HG02678 (cell line): ENCODE measurements around the gene TXNDC12.
"Not testable (repeated sequence)": the region's sequence is repeated elsewhere in the genome, so short reads cannot be mapped to it uniquely, and the experiment has no call there.

Experiments
- ATAC-seq: cut with Tn5 transposase; IDR thresholded peaks from one replicate; pipeline ENCODE4 v1.9.1; 2021; ENCODE audit warnings: mild to moderate bottlenecking, moderate library complexity; ENCODE audit not compliant: unreplicated experiment

Gene TXNDC12

DNA sequence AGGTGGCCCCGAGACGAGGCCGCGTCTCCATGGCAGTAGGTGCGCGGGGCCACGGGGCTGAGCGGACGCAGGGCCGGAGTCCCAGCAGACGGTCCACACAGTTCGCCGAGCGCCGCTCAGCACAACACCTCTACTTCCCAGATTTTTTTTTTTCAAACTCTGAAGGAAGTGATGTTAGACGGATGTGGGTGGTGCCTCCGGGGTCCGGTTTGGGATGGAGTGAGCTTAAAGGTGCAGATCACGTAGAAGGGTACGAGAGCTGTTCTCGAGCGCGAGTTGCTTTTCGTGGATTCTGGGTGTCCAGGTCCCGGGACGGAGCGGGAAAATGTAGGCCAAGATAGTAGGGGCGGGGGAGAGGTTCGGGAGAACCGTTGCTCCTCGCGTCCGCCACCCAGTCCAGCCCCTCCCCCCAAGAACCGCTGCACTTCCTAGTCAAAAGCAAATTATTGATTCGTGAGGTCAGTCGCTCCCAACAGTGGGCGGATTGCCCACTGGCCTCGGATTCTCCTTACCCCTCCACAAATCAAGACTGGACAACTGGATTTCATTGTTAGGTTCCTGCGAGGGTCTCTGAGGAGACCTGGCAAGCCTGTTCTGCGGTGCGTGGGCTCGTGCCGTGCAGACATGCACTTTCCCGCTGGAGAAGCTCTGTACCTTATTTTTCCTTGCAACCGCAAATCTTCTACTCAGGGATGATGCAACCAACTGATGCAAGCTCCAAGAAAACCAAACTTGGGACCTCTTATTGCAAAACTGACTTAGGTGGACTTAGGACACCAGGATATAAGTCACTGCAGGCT lies at the start of gene TXNDC12:
TSS of gene TXNDC12 (minus strand) at position 126 of the 800 bp plus-strand sequence. CDS start at position 31, 95 bp downstream.
- peak; percentile 48 for ATAC-seq

- ATAC-seq = peak; percentile 79
Observed at GRCh38 chr1:52102336-52103013, 47.5 kb upstream of the TXNDC12 start.

DNA sequence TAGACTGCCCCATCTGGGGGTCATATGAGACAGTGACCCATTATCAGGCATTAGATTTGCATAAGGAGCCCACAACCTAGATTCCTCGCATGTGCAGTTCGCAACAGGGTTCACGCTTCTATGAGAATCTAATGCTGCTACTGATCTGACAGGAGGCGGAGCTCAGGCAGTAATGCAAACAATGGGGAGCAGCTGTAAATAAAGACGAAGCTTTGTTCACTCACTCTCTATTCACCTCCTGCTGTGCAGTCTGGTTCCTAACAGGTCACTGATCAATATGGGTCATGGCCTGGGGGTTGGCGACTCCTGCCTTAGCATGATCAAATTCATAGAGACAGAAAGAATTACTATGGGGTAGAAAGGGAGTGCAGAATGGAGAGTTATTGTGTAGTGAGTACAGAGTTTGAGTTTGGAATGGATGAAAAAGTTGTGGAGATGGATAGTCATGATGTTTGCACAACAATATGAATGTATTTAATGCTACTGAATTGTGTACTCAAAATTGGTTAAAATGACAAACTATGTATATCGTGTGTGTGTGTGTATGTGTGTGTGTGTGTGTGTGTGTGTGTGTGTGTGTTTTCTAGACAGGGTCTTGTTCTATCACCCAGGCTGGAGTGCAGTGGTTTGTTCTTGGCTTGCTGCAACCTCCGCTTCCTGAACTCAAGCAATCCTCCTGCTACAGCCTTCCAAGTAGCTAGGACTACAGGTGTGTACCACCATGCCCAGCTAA lies 43.3 kb upstream of the TXNDC12 start:
- ATAC-seq = no peak

GRCh38 chr1:52096216-52096615 lies 41.2 kb upstream of the TXNDC12 start:
- ATAC-seq = no peak

DNA sequence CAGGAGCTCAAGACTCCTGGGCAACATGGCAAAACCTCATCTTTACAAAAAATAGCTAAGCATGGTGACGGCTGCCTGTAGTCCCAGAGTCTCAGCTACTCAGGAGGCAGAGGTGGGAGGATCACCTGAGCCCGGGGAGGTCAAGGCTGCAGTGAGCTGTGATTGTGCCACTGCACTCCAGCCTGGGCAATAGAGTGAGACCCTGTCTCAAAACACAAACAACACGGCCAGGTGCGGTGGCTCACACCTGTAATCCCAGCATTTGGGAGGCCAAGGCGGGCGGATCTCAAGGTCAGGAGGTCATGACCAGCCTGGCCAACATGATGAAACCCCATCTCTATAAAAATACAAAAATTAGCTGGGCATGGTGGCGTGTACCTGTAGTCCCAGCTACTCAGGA lies 39.3 kb upstream of the TXNDC12 start:
- ATAC-seq = not testable (repeated sequence)

DNA sequence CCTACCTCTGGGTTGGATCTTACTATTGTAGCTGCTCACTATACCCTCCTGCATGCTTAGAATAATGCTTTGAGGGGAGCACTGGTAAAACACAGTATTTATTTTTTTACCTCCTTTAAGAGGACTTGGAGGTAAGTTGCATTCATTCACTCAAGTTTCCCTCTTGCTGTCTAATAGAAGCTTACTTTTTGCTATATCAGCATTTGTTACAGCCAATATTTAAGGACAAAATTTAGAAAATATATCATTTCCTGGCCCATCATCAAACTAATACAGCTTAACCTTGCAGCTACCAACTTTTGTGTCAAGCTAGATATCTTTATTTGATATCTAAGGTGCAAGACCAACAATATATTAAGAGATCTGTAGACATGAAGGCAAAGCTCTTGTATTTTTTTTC lies 32.9 kb upstream of the TXNDC12 start:
- ATAC-seq = not testable (repeated sequence)

DNA sequence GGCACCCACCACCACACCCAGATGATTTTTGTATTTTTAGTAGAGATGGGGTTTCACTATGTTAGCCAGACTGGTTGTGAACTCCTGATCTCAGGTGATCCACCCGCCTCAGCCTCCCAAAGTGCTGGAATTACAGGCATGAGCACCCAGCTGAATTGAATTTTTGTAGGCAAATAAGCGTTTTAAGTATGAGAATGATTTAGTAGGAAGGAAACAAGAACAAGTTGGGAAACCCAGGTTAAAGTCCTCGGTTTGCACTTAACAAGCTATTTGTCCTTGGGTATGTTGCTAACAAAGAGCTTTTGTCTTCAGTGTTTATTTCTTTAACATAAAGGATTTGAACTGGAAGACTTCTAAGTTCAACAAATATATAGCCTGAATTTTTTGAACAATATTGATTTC lies 25.0 kb upstream of the TXNDC12 start:
- no peak for ATAC-seq

GRCh38 chr1:52077277-52077676 lies 22.3 kb upstream of the TXNDC12 start:
- not testable (repeated sequence) for ATAC-seq

DNA sequence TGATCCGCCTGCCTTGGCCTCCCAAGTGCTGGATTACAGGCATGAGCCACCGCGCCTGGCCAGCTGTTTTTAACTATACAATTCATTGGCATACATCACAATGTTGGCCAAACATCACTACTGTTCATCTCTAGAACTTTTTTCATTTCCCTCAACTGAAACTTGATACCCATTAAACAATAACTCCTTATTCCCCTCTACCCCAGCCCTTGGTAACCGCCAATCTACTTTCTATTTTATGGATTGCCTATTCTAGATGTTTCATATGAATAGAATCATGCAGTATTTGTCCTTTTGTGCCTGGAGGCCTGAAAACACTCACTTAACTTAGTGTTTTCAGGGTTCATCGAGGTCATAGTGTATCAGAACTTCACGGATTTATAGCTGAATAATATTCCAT lies 17.3 kb upstream of the TXNDC12 start:
- ATAC-seq = no peak

GRCh38 chr1:52070704-52071103 lies 15.7 kb upstream of the TXNDC12 start:
- ATAC-seq = no peak

DNA sequence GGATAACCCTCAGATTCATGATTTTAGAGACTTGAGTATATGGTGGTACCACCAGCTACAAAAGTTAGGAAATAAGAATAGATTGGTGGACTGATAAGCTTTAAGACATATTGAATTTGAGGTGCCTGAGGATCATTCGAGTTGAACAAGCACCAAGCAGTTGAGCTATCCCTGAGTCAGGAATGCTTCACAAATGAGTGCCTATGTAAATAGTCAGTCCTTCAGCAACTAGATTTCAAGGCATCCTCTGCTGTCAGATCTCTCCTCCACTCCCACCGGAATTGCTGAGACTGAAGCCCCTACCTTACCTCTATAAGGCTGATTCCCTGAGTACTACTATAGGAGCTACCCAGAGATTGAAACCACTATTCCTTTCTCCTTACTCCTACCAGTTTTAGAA lies 8.2 kb upstream of the TXNDC12 start:
- no peak for ATAC-seq

DNA sequence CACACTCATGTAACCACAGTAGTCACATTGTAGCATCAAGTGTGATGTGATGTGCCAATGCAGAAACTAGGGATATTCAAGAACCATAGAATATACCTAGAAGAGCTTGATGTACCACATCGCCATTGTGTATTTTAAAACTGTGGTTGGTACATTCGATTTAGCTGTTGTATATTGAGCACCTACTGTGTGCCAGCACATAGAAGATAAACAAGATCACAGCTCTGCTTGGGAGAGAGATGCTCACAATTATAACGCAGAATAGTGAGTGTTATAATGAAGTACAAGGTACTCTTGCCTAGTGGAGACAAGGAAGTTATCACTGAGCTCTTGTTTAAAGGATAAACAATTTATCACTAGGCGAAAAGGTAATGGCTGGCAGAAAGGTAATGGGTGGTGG lies 5.8 kb upstream of the TXNDC12 start:
- ATAC-seq = no peak

GRCh38 chr1:52059888-52060287 lies 4.9 kb upstream of the TXNDC12 start:
- no peak for ATAC-seq

DNA sequence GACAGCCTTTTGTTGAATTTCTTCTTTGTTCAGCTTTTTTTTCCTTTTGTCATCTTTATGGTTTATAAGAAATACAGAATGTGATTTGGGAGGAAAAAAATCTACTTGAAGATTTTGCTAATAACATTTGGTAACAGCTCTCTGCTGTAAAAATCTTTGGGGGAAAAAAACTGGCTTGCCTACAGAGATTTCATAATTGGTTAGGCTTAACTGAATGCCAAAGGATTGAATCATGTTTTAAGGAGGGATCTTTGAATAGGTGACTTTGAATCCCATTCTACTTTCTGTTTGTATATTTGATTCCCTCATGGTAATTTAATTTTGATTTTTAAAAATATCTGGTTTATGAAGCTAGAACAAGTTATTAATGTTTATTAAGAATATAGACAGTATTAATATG lies 4.3 kb upstream of the TXNDC12 start:
- ATAC-seq = no peak

DNA sequence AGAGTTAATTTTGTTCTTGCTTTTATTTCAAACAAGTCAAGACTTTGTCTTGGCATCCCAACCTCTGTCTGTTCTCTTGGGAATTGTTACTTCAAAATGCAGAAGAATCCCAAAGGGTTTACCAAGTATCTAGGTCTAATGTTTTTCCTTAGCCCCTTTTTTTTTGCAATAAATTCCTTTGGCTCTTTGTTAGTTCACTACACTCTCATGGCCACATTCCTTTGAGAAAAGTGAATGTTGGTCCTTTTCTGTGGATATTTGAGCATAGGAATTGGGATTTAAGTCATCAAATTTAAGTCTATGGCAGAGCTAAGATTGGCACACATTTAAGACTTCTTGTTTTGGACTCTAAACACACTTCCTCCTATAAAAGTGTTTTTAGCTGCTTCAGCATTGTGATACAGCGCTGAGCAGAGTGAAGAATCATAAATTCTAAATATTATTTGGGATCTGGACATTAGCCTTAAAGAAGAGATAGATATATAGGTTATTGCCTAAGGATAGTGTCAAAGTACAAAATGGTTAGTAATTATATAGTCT lies 3.0 kb upstream of the TXNDC12 start:
- no peak for ATAC-seq

GRCh38 chr1:52057255-52057654 lies 2.3 kb upstream of the TXNDC12 start:
- ATAC-seq = no peak

DNA sequence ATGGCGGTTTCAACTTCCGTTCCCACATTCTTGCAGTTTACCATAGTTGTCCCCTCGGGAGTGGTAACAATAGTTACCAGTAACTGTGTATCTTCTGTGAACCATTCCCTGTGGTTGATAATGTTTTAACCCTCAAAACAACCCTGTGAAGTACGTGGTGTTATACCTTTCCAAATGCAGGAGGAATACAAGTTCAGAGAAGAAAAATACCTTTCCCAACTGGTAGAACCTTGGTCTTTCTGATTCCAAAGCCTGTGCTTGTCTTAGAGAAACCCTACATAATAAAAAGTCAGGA lies 1.9 kb upstream of the TXNDC12 start:
- ATAC-seq = peak; percentile 42

DNA sequence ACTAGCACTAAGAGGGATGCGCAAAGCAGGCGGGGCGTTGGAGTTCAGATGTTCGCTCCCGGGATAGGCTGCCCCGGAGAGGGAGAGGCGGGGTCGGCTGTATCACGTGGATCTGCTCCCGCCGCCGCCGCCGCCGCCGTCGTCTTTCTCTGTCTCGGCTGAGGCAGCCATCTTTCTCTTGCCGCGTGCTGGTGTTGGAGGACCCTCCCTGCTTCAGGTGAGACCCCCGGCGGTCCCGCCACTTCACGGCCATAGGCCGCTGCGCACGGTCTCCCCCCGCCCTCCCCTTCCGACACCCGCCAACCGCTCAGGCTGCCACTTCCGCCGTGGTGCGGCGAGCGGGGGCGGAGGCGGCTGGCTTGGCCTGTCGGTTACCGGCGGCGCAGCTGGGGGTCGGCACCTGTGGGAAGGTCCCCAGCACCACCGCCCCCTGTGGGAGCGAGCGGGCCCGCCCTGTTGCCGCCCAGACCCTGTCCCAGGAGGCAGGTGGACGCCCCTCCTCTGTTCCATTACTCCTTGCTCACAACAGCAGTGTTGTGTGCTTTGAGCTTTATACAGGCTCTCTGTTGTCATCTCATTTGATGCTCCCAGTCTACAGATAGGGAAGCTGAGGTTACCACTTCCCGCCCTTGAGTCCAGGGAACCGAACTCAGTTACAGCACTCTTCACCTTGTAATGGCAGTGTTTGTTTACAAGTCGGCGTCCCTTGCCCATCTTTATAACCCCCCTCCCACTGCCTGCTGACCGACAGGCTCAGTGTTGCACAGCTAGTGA lies 1.4 kb upstream of the TXNDC12 start, which contains the start of gene BTF3L4:
TSS of gene BTF3L4 (plus strand) at position 133 of the 774 bp plus-strand sequence. CDS start 3,553 bp downstream, outside the sequence.
- ATAC-seq = peak; percentile 84

- ATAC-seq = no peak
Observed at GRCh38 chr1:52055866-52056162, 823 bp upstream of the TXNDC12 start.

GRCh38 chr1:52054496-52055065 lies 410 bp downstream of the TXNDC12 start:
- ATAC-seq = no peak

DNA sequence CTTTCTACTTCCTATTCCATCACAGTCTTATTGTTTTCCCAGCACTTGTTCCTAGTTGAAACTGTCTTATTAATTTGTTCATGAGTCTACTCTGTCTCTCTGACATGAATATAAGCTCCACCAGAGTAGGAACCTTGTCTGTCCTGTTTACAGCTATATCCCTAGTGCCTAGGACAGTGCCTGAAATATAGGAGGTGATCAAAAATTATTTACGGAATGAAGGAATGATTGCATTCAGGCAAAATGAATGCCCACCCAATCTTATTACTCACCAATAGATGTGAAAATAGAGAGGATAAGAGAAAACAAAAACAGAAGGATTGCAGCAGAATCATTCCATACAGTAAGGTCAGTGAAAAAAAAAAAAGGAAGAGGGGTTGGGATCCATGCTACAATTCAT lies 1.1 kb downstream of the TXNDC12 start:
- ATAC-seq = no peak
